HL-60/S4 treated with retinoic acid at 250 ng/mL for 4 days and 3 days (cell line): ENCODE data around the gene CEACAM4.
"Not testable (repeated sequence)": the region's sequence is repeated elsewhere in the genome, so short reads cannot be mapped to it uniquely, and the experiment has no call there.

Experiments used
- in situ Hi-C: fragments of 300-500 bp; cut with MboI; formaldehyde crosslinking; loops from 2 replicates; pipeline ENCODE4 v1.7.0; 2022; ENCODE audit warnings: low sequenced_read_pairs

The CEACAM4 gene

DNA sequence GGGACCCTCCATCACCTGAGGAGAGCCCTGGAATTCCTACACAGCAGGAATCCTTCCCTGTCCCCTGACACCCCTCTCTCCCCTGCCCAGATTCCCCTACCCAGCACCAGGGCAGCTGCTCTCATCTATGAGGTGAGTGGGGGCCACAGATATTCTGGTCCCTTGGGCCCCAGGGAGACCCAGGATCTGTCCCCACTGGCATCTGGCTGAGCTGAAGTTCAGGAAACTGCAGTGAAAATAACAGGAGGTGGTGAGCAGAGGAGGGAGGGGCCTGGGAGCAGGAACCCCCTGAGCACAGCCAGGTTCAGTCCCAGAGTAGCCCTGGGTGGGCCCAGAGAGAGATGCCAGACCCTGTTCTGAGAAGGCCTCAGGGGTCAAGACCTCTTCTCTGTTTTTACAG, 40.8 kb downstream of the CEACAM4 start:
- in situ Hi-C loops = no loop called here

DNA sequence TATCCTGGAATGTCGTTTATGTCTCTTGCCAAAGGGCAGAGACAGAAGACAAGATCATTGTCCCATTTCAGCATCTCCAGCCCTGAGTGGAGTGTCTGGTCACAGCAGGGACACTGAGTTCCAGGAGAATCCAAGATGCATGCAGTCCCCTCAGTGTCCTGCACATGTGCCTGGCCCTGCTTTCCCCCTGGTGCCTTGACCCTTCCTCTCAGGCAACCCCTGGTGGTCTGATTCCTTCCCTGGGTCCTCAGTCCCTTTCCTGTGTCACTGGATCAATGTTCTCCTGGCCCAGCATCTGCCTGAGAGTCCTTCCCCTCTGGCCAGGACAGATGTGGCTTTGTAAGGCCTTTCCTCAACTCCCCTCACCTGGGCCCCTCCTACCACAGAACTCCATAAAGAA, 41.9 kb downstream of the CEACAM4 start:
- in situ Hi-C loops = no loop called here

DNA sequence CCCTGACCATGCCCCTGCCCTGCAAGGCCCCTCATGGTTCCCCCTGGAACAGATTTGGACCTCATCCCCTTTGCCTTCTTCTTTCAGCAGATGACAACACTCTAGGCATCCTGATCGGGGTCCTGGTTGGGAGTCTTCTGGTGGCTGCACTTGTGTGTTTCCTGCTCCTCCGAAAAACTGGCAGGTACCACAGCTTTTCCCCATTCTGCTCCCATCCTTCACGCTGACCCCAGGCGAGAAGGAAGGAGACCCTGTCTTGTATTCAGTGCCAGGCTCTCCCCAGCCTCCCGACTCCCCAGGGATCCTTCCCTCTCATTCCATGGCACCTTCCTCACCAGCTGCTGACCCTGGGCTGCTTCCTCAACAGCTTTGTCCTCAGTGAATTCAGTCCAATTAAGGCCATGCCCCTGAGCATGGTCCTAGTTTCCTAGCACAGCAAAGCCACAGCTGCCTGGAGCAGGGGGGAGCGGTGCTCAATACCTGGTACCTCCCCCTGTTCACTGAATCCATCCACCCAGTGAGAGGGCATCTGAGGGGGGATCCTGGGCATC, 42.5 kb downstream of the CEACAM4 start:
- in situ Hi-C loops = no loop called here

DNA sequence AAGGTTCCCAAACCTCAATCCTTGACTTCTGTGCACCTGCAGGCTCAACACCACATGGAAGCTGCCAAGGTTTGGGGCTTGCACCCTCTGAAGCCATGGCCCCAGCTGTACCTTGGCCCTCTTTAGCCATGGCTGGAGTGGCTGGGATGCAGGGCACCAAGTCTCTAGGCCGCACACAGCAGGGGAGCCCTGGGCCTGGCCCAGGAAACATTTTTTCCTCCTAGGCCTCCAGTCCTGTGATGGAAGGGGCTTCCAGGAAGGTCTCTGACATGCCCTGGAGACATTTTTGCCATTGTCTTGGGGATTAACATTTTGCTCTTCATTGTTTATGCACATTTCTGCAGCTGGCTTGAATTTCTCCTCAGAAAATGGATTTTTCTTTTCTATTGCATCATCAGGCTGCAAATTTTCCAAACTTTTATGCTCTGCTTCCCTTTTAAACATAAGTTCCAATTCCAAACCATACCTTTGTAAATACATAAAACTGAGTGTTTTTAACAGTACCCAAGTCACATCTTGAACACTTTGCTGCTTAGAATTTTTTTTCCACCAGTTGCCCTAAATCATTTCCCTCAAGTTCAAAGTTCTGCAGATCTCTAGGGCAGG, 44.2 kb downstream of the CEACAM4 start:
- in situ Hi-C loops = not testable (repeated sequence)

DNA sequence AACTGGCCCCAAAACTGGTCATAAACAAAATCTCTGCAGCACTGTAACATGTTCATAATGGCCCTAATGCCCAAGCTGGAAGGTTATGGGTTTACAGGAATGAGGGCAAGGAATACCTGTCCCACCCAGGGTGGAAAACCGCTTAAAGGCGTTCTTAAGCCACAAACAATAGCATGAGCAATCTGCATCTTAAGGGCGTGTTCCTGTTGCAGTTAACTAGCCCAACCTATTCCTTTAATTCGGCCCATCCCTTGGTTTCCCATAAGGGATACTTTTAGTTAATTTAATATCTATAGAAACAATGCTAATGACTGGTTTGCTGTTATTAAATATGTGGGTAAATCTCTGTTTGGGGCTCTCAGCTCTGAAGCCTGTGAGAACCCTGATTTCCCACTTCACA, 45.8 kb downstream of the CEACAM4 start:
- in situ Hi-C loops = not testable (repeated sequence)

DNA sequence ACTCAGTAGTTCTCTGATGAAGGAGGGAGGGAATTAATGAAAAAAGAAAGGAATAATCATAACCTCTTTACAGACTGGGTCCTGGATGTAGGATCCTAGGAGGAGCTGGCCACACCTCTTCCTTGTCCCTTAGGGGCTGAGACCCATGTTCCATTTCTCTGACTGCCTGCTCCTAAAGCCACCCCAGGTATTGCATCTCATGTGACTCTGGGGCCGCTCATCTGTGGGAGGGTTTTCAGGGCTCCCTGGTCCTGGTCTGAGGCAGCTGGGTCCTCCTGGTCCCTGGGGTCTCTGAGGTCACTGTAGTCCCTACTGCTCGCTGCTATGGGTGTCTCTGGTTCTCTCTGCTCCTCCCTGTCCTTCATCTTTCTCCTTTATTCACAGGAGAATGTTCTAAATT, 48.0 kb downstream of the CEACAM4 start:
- in situ Hi-C loops = loop anchor here (10.0 kb wide), 1 partner anchor 134 kb away; the partner anchor contains the start of gene ERICH4

DNA sequence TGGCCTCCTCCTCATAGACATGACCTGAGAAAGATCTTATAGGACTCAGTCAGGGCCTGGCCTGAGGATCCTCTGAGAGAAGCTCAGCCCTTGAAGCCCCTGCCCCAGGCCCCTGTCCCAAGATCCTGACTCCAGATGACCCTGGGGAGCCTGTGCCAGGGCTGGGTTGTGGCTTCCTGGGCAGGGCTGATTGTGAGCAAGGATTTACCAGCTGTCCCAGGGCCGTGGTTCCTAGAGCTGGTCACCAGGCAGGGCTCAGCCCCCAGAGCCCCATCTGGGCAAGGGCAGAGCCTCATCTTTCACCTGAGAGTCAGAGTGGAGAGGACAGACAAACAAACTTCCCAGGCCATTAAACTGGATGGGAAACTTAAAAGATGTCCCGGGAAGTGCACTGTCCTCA, 49.0 kb downstream of the CEACAM4 start:
- in situ Hi-C loops = loop anchor here (10.0 kb wide), 1 partner anchor 133 kb away; the partner anchor contains the start of gene ERICH4

DNA sequence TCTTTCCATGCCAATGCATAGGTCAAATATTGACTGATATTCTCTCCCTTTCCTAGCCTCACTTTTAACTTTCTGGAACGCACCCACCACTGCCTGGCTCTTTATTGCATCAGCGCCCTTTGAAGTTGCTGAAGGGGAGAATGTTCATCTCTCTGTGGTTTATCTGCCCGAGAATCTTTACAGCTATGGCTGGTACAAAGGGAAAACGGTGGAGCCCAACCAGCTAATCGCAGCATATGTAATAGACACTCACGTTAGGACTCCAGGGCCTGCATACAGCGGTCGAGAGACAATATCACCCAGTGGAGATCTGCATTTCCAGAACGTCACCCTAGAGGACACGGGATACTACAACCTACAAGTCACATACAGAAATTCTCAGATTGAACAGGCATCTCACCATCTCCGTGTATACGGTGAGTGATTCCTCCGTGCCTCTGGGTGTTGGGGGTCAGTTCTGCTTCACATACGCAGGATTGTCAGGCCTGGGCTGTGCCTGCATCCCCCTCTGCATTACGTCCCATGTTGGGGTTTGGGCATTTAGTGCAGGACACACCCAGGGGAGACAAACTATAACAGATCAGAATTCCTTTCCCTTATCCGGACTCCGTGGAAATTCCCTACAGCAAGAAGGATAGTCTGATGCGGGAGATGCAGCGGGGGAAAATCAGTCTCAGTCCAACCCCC, 49.6 kb downstream of the CEACAM4 start:
- in situ Hi-C loops = loop anchor here (10.0 kb wide), 1 partner anchor 132 kb away; the partner anchor contains the start of gene ERICH4

DNA sequence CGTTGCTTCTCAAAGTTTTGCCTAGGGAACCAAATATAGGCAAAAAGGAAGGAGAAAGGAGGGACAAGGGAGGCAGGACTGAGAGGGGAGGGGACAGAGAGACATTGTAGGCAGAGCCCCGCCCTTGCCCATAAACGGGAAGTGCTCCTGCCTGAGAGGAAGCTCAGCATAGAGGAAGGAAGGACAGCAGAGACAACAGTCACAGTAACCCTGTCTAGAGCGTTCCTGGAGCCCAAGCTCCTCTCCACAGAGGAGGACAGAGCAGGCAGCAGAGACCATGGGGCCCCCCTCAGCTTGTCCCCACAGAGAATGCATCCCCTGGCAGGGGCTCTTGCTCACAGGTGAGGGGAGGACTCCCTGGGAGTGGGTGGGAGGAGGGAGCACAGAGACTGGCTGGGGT, 50.9 kb downstream of the CEACAM4 start, which contains the start of gene CEACAM21:
Gene CEACAM21 (plus strand): TSS at position 169 of the 400 bp plus-strand sequence. CDS start 109 bp downstream, at position 278.
- in situ Hi-C loops = loop anchor here (10.0 kb wide), 1 partner anchor 131 kb away; the partner anchor contains the start of gene ERICH4

DNA sequence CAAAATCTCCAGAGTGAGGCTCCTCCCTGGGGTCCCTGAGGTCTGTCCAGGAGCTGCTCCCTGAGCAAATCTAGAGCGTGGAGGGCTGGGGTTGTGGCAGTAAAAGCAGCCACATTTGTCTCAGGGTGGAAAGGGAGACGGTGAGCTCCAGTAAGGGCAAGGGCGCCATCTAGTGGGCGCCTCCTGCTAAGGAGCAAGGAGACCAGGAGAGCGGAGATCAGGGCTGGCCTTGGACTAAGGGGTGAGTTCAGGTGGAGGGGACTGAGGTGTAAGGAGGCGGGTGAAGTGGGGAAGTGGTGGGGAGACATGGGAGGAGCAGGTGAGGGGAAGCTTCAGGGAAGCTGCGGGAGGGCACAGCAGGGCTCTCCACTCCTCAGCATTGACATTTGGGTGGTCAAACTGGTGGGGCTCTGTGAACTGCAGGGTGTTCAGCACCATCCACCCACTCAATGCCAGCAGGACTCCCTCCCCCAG, 56.2 kb downstream of the CEACAM4 start:
- in situ Hi-C loops = loop anchor here (10.0 kb wide), 1 partner anchor 126 kb away; the partner anchor contains the start of gene ERICH4

DNA sequence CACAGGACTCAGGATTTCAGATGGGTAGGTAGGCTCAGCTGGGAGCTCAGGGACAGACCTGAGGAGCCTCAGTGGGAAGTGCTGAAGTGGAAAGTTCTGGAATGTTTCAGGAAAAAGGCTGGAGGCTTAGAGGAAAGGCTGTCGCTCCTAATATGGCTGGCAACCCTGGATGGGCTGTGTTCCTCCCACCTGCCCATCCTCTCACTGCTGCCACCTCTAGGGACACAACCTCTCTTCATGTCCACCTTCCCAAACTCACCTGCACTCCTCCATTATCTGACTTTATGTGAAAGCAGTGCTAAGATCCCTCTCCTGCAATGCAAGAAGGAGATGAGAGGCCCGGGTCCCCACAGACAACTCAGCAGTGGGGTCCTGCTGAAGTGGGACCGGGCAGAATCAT, 56.7 kb downstream of the CEACAM4 start:
- in situ Hi-C loops = loop anchor here (10.0 kb wide), 1 partner anchor 125 kb away; the partner anchor contains the start of gene ERICH4

DNA sequence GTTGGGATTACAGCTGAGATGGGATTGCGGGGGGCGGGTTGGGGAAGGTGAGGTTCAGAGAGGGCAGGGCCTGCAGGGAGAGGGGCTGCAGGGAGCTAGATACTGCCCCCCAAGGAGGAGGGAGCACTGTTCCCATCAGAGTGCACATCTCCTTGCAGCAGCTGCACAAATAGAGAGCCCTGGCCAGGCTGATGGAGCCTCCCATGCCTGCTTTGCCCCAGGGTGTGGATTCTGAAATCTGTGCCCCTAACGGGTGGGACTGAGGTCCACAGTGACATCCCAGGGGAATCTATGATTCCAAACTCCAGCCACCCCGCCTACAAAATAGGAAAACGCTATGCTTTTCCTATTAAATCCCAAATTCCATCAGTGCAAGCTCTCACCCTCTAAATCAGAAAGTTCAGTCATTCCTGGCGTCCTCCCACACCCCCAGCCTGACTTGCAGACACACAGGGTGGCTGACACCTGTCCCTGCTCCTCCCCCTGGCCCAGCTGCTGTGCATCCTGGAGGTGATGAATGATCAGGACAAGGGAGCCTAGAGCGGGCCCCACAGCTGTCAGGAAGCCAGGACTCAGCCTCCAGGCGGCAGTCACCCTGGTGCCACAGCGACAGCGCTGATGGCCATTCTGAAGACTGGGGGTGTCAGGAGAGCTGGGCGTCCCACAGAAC, 57.3 kb downstream of the CEACAM4 start:
- in situ Hi-C loops = loop anchor here (10.0 kb wide), 1 partner anchor 125 kb away; the partner anchor contains the start of gene ERICH4
